Endothelial cell of umbilical vein (primary cell): ENCODE measurements around the gene MLX. TPM values are rescaled to one million over a fixed set of nuclear protein-coding genes. Genes with fewer than 3 reads are reported as not detected.

Experiments
- BruUV-seq: library from RNA; stranded (reverse); fragments of 400-500 nt; replicated peaks from 2 replicates; lab custom pipeline; 2021; lab: Mats Ljungman, UMichigan
- CTCF ChIA-PET: fragments of 300-600, 350-600 bp; sonication (Branson Sonifier 250); formaldehyde crosslinking; loops from one replicate; lab custom pipeline; 2021; ENCODE audit warnings: antibody characterized with exemption, inconsistent platforms; lab: Charles Lee
- POLR2A ChIA-PET: fragments of 300-600, 350-600 bp; sonication (Branson Sonifier 250); formaldehyde crosslinking; loops from one replicate; lab custom pipeline; 2021; ENCODE audit warnings: antibody characterized with exemption, inconsistent platforms; lab: Charles Lee
- DNase-seq: peaks from one replicate; pipeline ENCODE4 v3.0.0-alpha.2; 2011; ENCODE audit warnings: low read depth, low spot score
- FAIRE-seq: peaks from 2 replicates; lab custom pipeline; 2011; peaks lifted over from hg19 to GRCh38; lab: Jason Lieb, UNC
- H2AFZ ChIP-seq: 2 replicates; pipeline ENCODE4 v1.6.0; 2012; ENCODE audit warnings: low read depth, low read length, control low read depth, inconsistent platforms
- H3K27ac ChIP-seq: 2 replicates; pipeline ENCODE4 v1.5.1; 2011; ENCODE audit warnings: low read depth, mild to moderate bottlenecking, control low read depth, low read length, moderate library complexity; ENCODE audit not compliant: insufficient read depth
- H3K27me3 ChIP-seq, 2 experiments: 2 replicates each; pipeline versions ENCODE4 v1.6.0 to v1.6.1; 2011; ENCODE audit warnings: low read length in 2 of 2, mixed read lengths in 1 of 2; ENCODE audit not compliant: control insufficient read depth in 2 of 2, insufficient read depth in 2 of 2
- H3K36me3 ChIP-seq, 2 experiments: 2 replicates in 1 of 2; 3 replicates in 1 of 2; pipeline ENCODE4 v1.5.1; 2011; ENCODE audit warnings: low read length in 2 of 2, mild to moderate bottlenecking in 1 of 2, moderate library complexity in 1 of 2; ENCODE audit not compliant: control insufficient read depth in 2 of 2, insufficient read depth in 2 of 2; ENCODE audit errors: extremely low read depth in 1 of 2
- H3K4me1 ChIP-seq: 3 replicates; pipeline ENCODE4 v1.5.1; 2011; ENCODE audit warnings: mild to moderate bottlenecking, low read length; ENCODE audit not compliant: control insufficient read depth, insufficient read depth; ENCODE audit errors: extremely low read depth
- H3K4me2 ChIP-seq: 2 replicates; pipeline ENCODE4 v1.6.1; 2011; ENCODE audit warnings: low read length, control low read depth, mixed read lengths; ENCODE audit not compliant: insufficient read depth
- H3K4me3 ChIP-seq, 3 experiments: fragments of 200-600 bp in 1 of 3; sonication (generic), shearing (Covaris generic) in 1 of 3; replicated peaks in 1 of 3; 2 replicates each; pipeline ENCODE4 v1.5.1; 2011 to 2016; ENCODE audit warnings: control low read depth in 3 of 3, low read length in 3 of 3, mild to moderate bottlenecking in 2 of 3, inconsistent platforms in 1 of 3, low read depth in 1 of 3, moderate library complexity in 1 of 3; ENCODE audit not compliant: insufficient read depth in 1 of 3
- H3K79me2 ChIP-seq: 2 replicates; pipeline ENCODE4 v1.6.0; 2012; ENCODE audit warnings: low read length, inconsistent platforms; ENCODE audit not compliant: control insufficient read depth, insufficient read depth
- H3K9ac ChIP-seq: replicated peaks from 2 replicates; pipeline ENCODE3; 2011; ENCODE audit warnings: low read length, control low read depth; ENCODE audit not compliant: insufficient read depth; ENCODE audit errors: extremely low read depth
- H3K9me1 ChIP-seq: replicated peaks from 3 replicates; pipeline ENCODE4 v1.6.0; 2011; ENCODE audit warnings: mild to moderate bottlenecking, low read length; ENCODE audit not compliant: control insufficient read depth, insufficient read depth; ENCODE audit errors: extremely low read depth
- H3K9me3 ChIP-seq: replicated peaks from 2 replicates; pipeline ENCODE4 v1.5.1; 2012; ENCODE audit warnings: low read length, inconsistent platforms; ENCODE audit not compliant: control insufficient read depth, insufficient read depth
- H4K20me1 ChIP-seq: replicated peaks from 2 replicates; pipeline ENCODE3; 2011; ENCODE audit warnings: mild to moderate bottlenecking, low read length; ENCODE audit not compliant: control insufficient read depth, insufficient read depth; ENCODE audit errors: extremely low read depth
- EZH2 ChIP-seq: IDR thresholded peaks from 2 replicates; pipeline ENCODE4 v1.6.1; 2012; ENCODE audit warnings: borderline replicate concordance, low read depth, mild to moderate bottlenecking, moderate library complexity, low read length, inconsistent platforms; ENCODE audit not compliant: severe bottlenecking
- GATA2 ChIP-seq: IDR thresholded peaks from 2 replicates; pipeline ENCODE4 v1.7.0; 2011; ENCODE audit warnings: low read depth, mild to moderate bottlenecking, moderate library complexity, mixed read lengths, low read length; ENCODE audit not compliant: insufficient read length, insufficient read depth
- JUN ChIP-seq: IDR thresholded peaks from 2 replicates; pipeline ENCODE4 v1.6.1; 2011; ENCODE audit warnings: borderline replicate concordance, low read depth; ENCODE audit not compliant: insufficient read length, insufficient read depth
- MAX ChIP-seq: IDR thresholded peaks from 2 replicates; pipeline ENCODE4 v1.6.1; 2011; ENCODE audit not compliant: insufficient read depth, insufficient read length
- MYC ChIP-seq: IDR thresholded peaks from one replicate; pipeline ENCODE4 v1.6.1; 2011; ENCODE audit warnings: mild to moderate bottlenecking, low read depth, low read length
- POLR2A ChIP-seq: IDR thresholded peaks from 2 replicates; pipeline ENCODE4 v1.6.1; 2012; ENCODE audit warnings: low read depth, mild to moderate bottlenecking, control low read depth, low read length
- POLR2AphosphoS5 ChIP-seq: IDR thresholded peaks from 2 replicates; pipeline ENCODE4 v1.6.1; 2012; ENCODE audit warnings: low read depth, mild to moderate bottlenecking, control low read depth, low read length, moderate library complexity; ENCODE audit not compliant: insufficient read depth
- dilution Hi-C: fragments of 300-500 bp; cut with MboI; formaldehyde crosslinking; loops from one replicate; pipeline ENCODE4 v1.15.0; 2019; ENCODE audit warnings: low sequenced_read_pairs; ENCODE audit not compliant: extremely low pct_ligation_motif_present
- intact Hi-C: fragments of 100-400 bp; cut with micrococcal nuclease; formaldehyde crosslinking; loops from one replicate; pipeline ENCODE4 v1.10.0; 2022
- polyA plus RNA-seq, 4 experiments: library from polyadenylated mRNA; depleted of rRNA in 3 of 4; stranded (reverse) in 3 of 4; unstranded in 1 of 4; fragments of >200 nt; gene quantifications; 2 replicates each; pipeline versions ENCODE4 v1.2.1 to v1.2.3, GENCODE V29; 2011 to 2012; ENCODE audit warnings: missing spikeins in 1 of 4
- total RNA-seq: library from RNA; stranded (reverse); gene quantifications from 2 replicates; pipeline ENCODE4 v1.2.3, GENCODE V29; 2021
- TF ChIP-seq, protein P1 (sequence below), 2 donors: IDR thresholded peaks; 1 replicate in 1 of 2; 2 replicates in 1 of 2; pipeline ENCODE4 v1.5.1; 2011; ENCODE audit warnings: low read length in 2 of 2, mild to moderate bottlenecking in 2 of 2, moderate library complexity in 2 of 2, control low read depth in 1 of 2, inconsistent platforms in 1 of 2, low read depth in 1 of 2; ENCODE audit not compliant: insufficient read depth in 1 of 2; ENCODE audit errors: extremely low read depth in 1 of 2

The MLX gene
- total and polyA plus RNA-seq, 2 donors (not counting 3 experiments of a cell fraction or from before 2014, with no cell fraction given): 40.3 to 42.7 TPM

- no peak for DNase-seq
- no peaks in the 10 kb centered on the region for H3K9me1 ChIP-seq
- no peak overlapping the region for H3K4me3 ChIP-seq
- H3K9me3 ChIP-seq: no peaks in the 10 kb centered on the region
- H4K20me1 ChIP-seq: no peaks in the 10 kb centered on the region
- no peak overlapping the region for H3K4me2 ChIP-seq
- ChIA-PET CTCF (interaction anchor here (1.1 to 2.6 kb wide), 2 partner anchors 9 to 13 kb away, joined by 3 to 13 read pairs; partner anchors contain the start of gene PSMC3IP), POLR2A (no interaction called here)
- FAIRE-seq: no peak
- no peak overlapping the region for H3K9ac ChIP-seq
- BruUV-seq: no TSS peak
- TF ChIP-seq GATA2 (no peak), POLR2A (no peak), MYC (no peak), JUN (no peak), POLR2AphosphoS5 (no peak), MAX (no peak), EZH2 (no peak)
- TF ChIP-seq, protein P1, sequence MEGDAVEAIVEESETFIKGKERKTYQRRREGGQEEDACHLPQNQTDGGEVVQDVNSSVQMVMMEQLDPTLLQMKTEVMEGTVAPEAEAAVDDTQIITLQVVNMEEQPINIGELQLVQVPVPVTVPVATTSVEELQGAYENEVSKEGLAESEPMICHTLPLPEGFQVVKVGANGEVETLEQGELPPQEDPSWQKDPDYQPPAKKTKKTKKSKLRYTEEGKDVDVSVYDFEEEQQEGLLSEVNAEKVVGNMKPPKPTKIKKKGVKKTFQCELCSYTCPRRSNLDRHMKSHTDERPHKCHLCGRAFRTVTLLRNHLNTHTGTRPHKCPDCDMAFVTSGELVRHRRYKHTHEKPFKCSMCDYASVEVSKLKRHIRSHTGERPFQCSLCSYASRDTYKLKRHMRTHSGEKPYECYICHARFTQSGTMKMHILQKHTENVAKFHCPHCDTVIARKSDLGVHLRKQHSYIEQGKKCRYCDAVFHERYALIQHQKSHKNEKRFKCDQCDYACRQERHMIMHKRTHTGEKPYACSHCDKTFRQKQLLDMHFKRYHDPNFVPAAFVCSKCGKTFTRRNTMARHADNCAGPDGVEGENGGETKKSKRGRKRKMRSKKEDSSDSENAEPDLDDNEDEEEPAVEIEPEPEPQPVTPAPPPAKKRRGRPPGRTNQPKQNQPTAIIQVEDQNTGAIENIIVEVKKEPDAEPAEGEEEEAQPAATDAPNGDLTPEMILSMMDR (IDR thresholded peaks at IDR 0.05; ENCODE audit: extremely low read depth in 1 of 2, insufficient read depth in 1 of 2, low read depth in 1 of 2, low read length in 2 of 2): no peak
- H3K36me3 ChIP-seq: peaks cover 7 to 15% of the 10 kb centered on the region in 2 experiments
- H3K4me1 ChIP-seq: no peaks in the 10 kb centered on the region
- H3K27ac ChIP-seq: no peak overlapping the region
- no peak overlapping the region for H2AFZ ChIP-seq
- dilution Hi-C loops (no loop called here), intact Hi-C loops (no loop called here)
- H3K79me2 ChIP-seq: no peaks in the 10 kb centered on the region
- no peaks in the 10 kb centered on the region for H3K27me3 ChIP-seq
These were observed 24.5 kb downstream of the MLX start for GRCh38 chr17:42591411-42591810.
